Measurements from ENCODE around the gene PTPRA. TPM values are rescaled to one million over a fixed set of nuclear protein-coding genes. Genes with fewer than 3 reads are reported as not detected.

PTPRA gene
- total RNA-seq, 1 experiment from 2014 or later: 45.2 TPM

DNA sequence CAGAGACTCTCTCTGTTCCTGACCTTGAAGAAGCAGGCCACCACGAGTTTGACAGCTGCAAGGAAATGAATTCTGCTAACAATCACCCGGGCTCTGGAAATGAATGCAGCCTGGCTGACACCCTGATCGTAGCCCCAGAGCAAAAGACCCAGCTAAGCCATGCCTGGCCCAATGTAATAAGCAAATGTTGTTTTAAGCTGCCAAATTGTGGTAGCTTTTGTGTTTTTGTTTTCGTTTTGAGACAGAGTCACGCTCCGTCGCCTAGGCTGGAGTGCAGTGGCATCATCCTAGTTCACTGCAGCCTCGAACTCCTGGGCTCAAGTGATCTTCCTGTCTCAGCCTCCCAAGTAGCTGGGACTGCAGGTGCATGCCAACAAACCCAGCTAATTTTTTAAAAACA is 194.8 kb downstream of the PTPRA start:
- Histone ChIP-seq H4K8ac (replicated peaks; ENCODE audit: insufficient read length, low read depth, low read length) (no peak overlapping the region), H2AK5ac (ENCODE audit: insufficient read length, low read length) (no peak overlapping the region), H3K56ac (ENCODE audit: insufficient read length, low read depth, low read length) (no peak overlapping the region), H3K23me2 (ENCODE audit: insufficient read length, low read depth, low read length, poor library complexity, severe bottlenecking) (no peaks in the 10 kb centered on the region), H3K9ac (ENCODE audit: extremely low read depth, insufficient read length, low read length) (no peak overlapping the region), H3K79me2 (ENCODE audit: insufficient read depth, low read length) (no peaks in the 10 kb centered on the region), H3K4me1 (ENCODE audit: insufficient read depth, low read length) (no peaks in the 10 kb centered on the region), H3K23ac (ENCODE audit: insufficient read length, low read depth, low read length) (no peak overlapping the region), H4K91ac (ENCODE audit: insufficient read length, low read depth, low read length) (no peak overlapping the region), H3K9me3 (ENCODE audit: control insufficient read depth, low read depth, low read length) (no peaks in the 10 kb centered on the region), H2BK15ac (ENCODE audit: low read depth, low read length) (no peak overlapping the region), H3K27ac (ENCODE audit: insufficient read length, low read depth, low read length) (no peak overlapping the region), H3K14ac (ENCODE audit: insufficient read depth, low read length) (no peak overlapping the region; the same call in 1 of the 2 replicates), H4K20me1 (ENCODE audit: control insufficient read depth, insufficient read depth, insufficient read length) (no peaks in the 10 kb centered on the region), H2BK120ac (ENCODE audit: low read depth, low read length, poor library complexity, severe bottlenecking) (no peak overlapping the region), H3K18ac (ENCODE audit: insufficient read length, low read depth, low read length) (no peak overlapping the region), H2BK5ac (ENCODE audit: insufficient read length, low read length) (no peak overlapping the region), H3K27me3 (ENCODE audit: insufficient read depth, low read length) (peaks cover 8% of the 10 kb centered on the region; the same call in 1 of the 2 replicates), H3K4me2 (ENCODE audit: insufficient read depth, insufficient read length, low read length) (no peak overlapping the region), H2BK12ac (ENCODE audit: insufficient read length, low read depth, low read length) (no peak overlapping the region), H3K4ac (ENCODE audit: low read depth, low read length) (no peak overlapping the region), H2BK20ac (ENCODE audit: low read depth, low read length, poor library complexity, severe bottlenecking) (no peak overlapping the region), H2AFZ (ENCODE audit: low read length) (no peak overlapping the region), H3K79me1 (ENCODE audit: insufficient read depth, low read depth, low read length, poor library complexity, severe bottlenecking) (no peaks in the 10 kb centered on the region), H4K5ac (ENCODE audit: insufficient read length, low read depth, low read length) (no peak overlapping the region), H3T11ph (ENCODE audit: low read length) (no peak overlapping the region)
- no peak overlapping the region; a peak in 1 of 7 replicates for H3K27ac Mint-ChIP-seq
- H3K4me1 Mint-ChIP-seq: peaks cover 6% of the 10 kb centered on the region in 2 experiments
- H3K27me3 Mint-ChIP-seq (ENCODE audit: low read depth): peaks cover 30% of the 10 kb centered on the region
- H3K36me3 Mint-ChIP-seq (ENCODE audit: insufficient read depth in 1 of 3, low read depth in 3 of 3): no peaks in the 10 kb centered on the region; a peak in 1 of 7 replicates
- no peak overlapping the region for H3K4me3 Mint-ChIP-seq
- TF ChIP-seq, protein P1, sequence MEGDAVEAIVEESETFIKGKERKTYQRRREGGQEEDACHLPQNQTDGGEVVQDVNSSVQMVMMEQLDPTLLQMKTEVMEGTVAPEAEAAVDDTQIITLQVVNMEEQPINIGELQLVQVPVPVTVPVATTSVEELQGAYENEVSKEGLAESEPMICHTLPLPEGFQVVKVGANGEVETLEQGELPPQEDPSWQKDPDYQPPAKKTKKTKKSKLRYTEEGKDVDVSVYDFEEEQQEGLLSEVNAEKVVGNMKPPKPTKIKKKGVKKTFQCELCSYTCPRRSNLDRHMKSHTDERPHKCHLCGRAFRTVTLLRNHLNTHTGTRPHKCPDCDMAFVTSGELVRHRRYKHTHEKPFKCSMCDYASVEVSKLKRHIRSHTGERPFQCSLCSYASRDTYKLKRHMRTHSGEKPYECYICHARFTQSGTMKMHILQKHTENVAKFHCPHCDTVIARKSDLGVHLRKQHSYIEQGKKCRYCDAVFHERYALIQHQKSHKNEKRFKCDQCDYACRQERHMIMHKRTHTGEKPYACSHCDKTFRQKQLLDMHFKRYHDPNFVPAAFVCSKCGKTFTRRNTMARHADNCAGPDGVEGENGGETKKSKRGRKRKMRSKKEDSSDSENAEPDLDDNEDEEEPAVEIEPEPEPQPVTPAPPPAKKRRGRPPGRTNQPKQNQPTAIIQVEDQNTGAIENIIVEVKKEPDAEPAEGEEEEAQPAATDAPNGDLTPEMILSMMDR (conservative IDR thresholded peaks at IDR 0.05): no peak
- no CpG with 5 or more reads among the region's 8 CpGs for WGBS (ENCODE audit: extremely low coverage, insufficient read length, low lambda C conversion rate)
- H3K9me3 Mint-ChIP-seq: no peaks in the 10 kb centered on the region; a peak in 2 of 5 replicates
- no peak for DNase-seq
